Head of caudate nucleus (tissue), 42 donors: ENCODE results near the gene PITX1.
A peak's percentile ranks its signal among the peaks of the same experiment; 100 is the strongest.

Experiments used
- DNase-seq, 42 donors: peaks; one replicate each; pipeline versions ENCODE4 v3.0.0 to v3.0.0-alpha.2; 2020 to 2021; ENCODE audit warnings: mixed read lengths in 7 of 42
- intact Hi-C: fragments of 100-400 bp; cut with DNase I; formaldehyde crosslinking; loops from one replicate; pipeline ENCODE4 v1.15.0; 2022

The PITX1 gene

GRCh38 chr5:135019314-135019713 is 14.7 kb downstream of the PITX1 start:
- intact Hi-C loops, result no loop called here

GRCh38 chr5:135018457-135018856 is 15.6 kb downstream of the PITX1 start:
- intact Hi-C loops, result no loop called here
- DNase-seq, result peak in 8 of 42 donors; percentile 1 to 21 (median 5)

More at GRCh38 chr5:135019314-135019713, 14.7 kb downstream of the PITX1 start:
- DNase-seq, result peak in 5 of 42 donors; percentile 2 to 21 (median 9)

- peak in 16 of 42 donors; percentile 2 to 38 (median 14) for DNase-seq
- intact Hi-C loops, result no loop called here
Measured at GRCh38 chr5:135016861-135017290, 17.2 kb downstream of the PITX1 start.

- intact Hi-C loops, result no loop called here
- peak in 12 of 42 donors; percentile 0 to 19 (median 6) for DNase-seq
Measured at GRCh38 chr5:135015942-135016341, 18.1 kb downstream of the PITX1 start.

GRCh38 chr5:135013947-135014570 is 20.0 kb downstream of the PITX1 start:
- DNase-seq, result peak in 19 of 42 donors; percentile 4 to 45 (median 18)
- intact Hi-C loops, result no loop called here

- intact Hi-C loops, result no loop called here
Measured at GRCh38 chr5:135013445-135013844, 20.6 kb downstream of the PITX1 start.

GRCh38 chr5:135012951-135013391 is 21.1 kb downstream of the PITX1 start:
- intact Hi-C loops, result no loop called here
- DNase-seq, result peak in 14 of 42 donors; percentile 6 to 44 (median 22)

More at GRCh38 chr5:135013445-135013844, 20.6 kb downstream of the PITX1 start:
- peak in 6 of 42 donors; percentile 2 to 21 (median 6) for DNase-seq

- intact Hi-C loops, result no loop called here
- peak in 3 of 42 donors; percentile 3 to 17 (median 12) for DNase-seq
Measured at GRCh38 chr5:135012033-135012588, 21.9 kb downstream of the PITX1 start.

GRCh38 chr5:135011355-135012032 is 22.5 kb downstream of the PITX1 start:
- intact Hi-C loops, result no loop called here
- DNase-seq, result peak in 5 of 42 donors; percentile 4 to 28 (median 13)

- peak in 5 of 42 donors; percentile 3 to 34 (median 5) for DNase-seq
- intact Hi-C loops, result no loop called here
Measured at GRCh38 chr5:135010502-135011354, 23.3 kb downstream of the PITX1 start.

GRCh38 chr5:135009736-135010501 is 24.1 kb downstream of the PITX1 start:
- DNase-seq, result peak in 5 of 42 donors; percentile 4 to 34 (median 5)
- intact Hi-C loops, result no loop called here

- intact Hi-C loops, result no loop called here
- DNase-seq, result peak in 4 of 42 donors; percentile 2 to 37 (median 7)
Measured at GRCh38 chr5:135008981-135009735, 24.9 kb downstream of the PITX1 start.

GRCh38 chr5:135008556-135008955 is 25.5 kb downstream of the PITX1 start:
- intact Hi-C loops, result no loop called here
- peak in 3 of 42 donors; percentile 5 to 28 (median 5) for DNase-seq

GRCh38 chr5:135007749-135008363 is 26.2 kb downstream of the PITX1 start:
- peak in 1 of 42 donors; percentile 1 for DNase-seq

GRCh38 chr5:135007305-135007704 is 26.7 kb downstream of the PITX1 start:
- intact Hi-C loops, result no loop called here
- DNase-seq, result peak in 2 of 42 donors; percentile 1 to 20

More at GRCh38 chr5:135007749-135008363, 26.2 kb downstream of the PITX1 start:
- intact Hi-C loops, result no loop called here

- intact Hi-C loops, result no loop called here
- DNase-seq, result peak in 1 of 42 donors; percentile 6
Measured at GRCh38 chr5:135005076-135005475, 29.0 kb downstream of the PITX1 start.

- DNase-seq, result no peak
- intact Hi-C loops, result no loop called here
Measured at GRCh38 chr5:135004376-135004775, 29.7 kb downstream of the PITX1 start.
